Heart left ventricle (tissue), 16 donors: ENCODE measurements around the gene LIPT2. TPM values are rescaled to one million over a fixed set of nuclear protein-coding genes. Genes with fewer than 3 reads are reported as not detected.

Experiments used
- ATAC-seq, 4 donors: fragments of 200-7000 bp; cut with Tn5 transposase; one replicate each; pipeline ENCODE4 v1.9.1; 2020 to 2022; ENCODE audit warnings: moderate library complexity in 4 of 4, mild to moderate bottlenecking in 3 of 4, moderate number of reproducible peaks in 1 of 4
- DNase-seq, 5 donors: peaks; one replicate each; pipeline ENCODE4 v3.0.0-alpha.2; 2020
- H3K27ac ChIP-seq, 12 donors: fragments of 200-600 bp; sonication (generic) in 4 of 12; one replicate each; pipeline versions ENCODE4 v1.5.0 to v1.8.0; 2016 to 2022; ENCODE audit warnings: mild to moderate bottlenecking in 2 of 12
- H3K27me3 ChIP-seq, 9 donors: fragments of 200-600 bp; sonication (generic) in 2 of 9; one replicate each; pipeline versions ENCODE4 v1.5.1 to v1.8.0; 2016 to 2022; ENCODE audit warnings: mild to moderate bottlenecking in 3 of 9
- H3K36me3 ChIP-seq, 9 donors: fragments of 200-600 bp; sonication (generic) in 2 of 9; one replicate each; pipeline versions ENCODE4 v1.5.0 to v1.8.0; 2018 to 2022; ENCODE audit warnings: mild to moderate bottlenecking in 2 of 9
- H3K4me1 ChIP-seq, 12 donors: fragments of 200-600 bp; sonication (generic) in 4 of 12; one replicate each; pipeline versions ENCODE4 v1.5.0 to v1.8.0; 2016 to 2022; ENCODE audit warnings: mild to moderate bottlenecking in 3 of 12
- H3K4me3 ChIP-seq, 12 donors: fragments of 200-600 bp; sonication (generic) in 4 of 12; one replicate each; pipeline versions ENCODE4 v1.5.0 to v1.8.0; 2017 to 2022; ENCODE audit warnings: mild to moderate bottlenecking in 9 of 12, moderate library complexity in 4 of 12
- H3K9me3 ChIP-seq, 12 donors: fragments of 200-600 bp; sonication (generic) in 4 of 12; one replicate each; pipeline versions ENCODE4 v1.5.0 to v1.8.0; 2016 to 2022; ENCODE audit warnings: mild to moderate bottlenecking in 1 of 12
- POLR2A ChIP-seq, 2 donors: fragments of 450-650 bp; IDR thresholded peaks; one replicate each; pipeline ENCODE4 v1.6.1; 2017; ENCODE audit warnings: antibody characterized with exemption in 2 of 2, mild to moderate bottlenecking in 2 of 2, moderate library complexity in 2 of 2
- WGBS, 4 donors: extraction: QIAGEN DNeasy Blood & Tissue Kit in 2 of 4; methylation state at CpG; one replicate each; pipeline versions ENCODE4 v1.1.5 to v1.1.7; 2013 to 2018; 5-methylcytosine and 5-hydroxymethylcytosine counted together
- intact Hi-C, 10 donors: fragments of 100-400 bp; cut with DNase I; formaldehyde crosslinking; loops; one replicate each; pipeline versions ENCODE4 v1.11.1 to v1.14.2; 2022
- polyA plus RNA-seq, 2 donors: library from polyadenylated mRNA; stranded (reverse); fragments of 200-250 nt; gene quantifications; one replicate each; pipeline ENCODE4 v1.2.3, GENCODE V29; 2013
- total RNA-seq, 9 donors: library from RNA; depleted of rRNA in 2 of 9; stranded (reverse); fragments of >200 nt in 2 of 9; fragmentation: NEBNext Ultra II Directional in 3 of 9; extraction: Animal tissue kit (Norgen Biotek cat#: 25700) in 3 of 9; gene quantifications; one replicate each; pipeline versions ENCODE4 v1.1.0 to v1.2.4, GENCODE V29; 2016 to 2023
- TF ChIP-seq, protein P1 (sequence below), 12 donors: fragments of 200-600 bp; sonication (generic) in 4 of 12; IDR thresholded peaks; one replicate each; pipeline versions ENCODE4 v1.5.0 to v1.8.0; 2018 to 2022; ENCODE audit warnings: antibody characterized with exemption in 12 of 12, mild to moderate bottlenecking in 5 of 12
- donor health status: ischemic (EF 13 %, LVEDD 7.1; RV severe dilation, severe dysfunction).
- donor health status: healthy with polysubstance abuse.
- donor health status: DM: no; HTN: yes; CAD: no.
- donor health status: DM: no; HTN: no; CAD: no.
- donor health status: ischemic (EF 25% LVEDD 6.9; RV normal size, moderate dysfunction).
- donor health status: ischemic (EF 25% LVEDD 5.7; RV mildly dilated, moderate dysfunction).
- donor health status: healthy.
- donor health status: DM: yes; HTN: yes; CAD: no.
- donor health status: ischemic (EF 35%, LVEDD 5.7; RV mildly dilated, moderate dysfunction).
- donor health status: nonischemic (EF 11% LVEDD 7.7; RV severe dilation, severe dysfunction).
- donor health status: DM: yes; HTN: yes; CAD: no.
- donor health status: PGD.
- donor health status: ischemic (EF 29% LVEDD 5.4; RV normal size, mild dysfunction).
- donor health status: nonischemic (EF 23%, LVEDD 6.1; RV moderate dilation, normal function).

LIPT2 gene
- total and polyA plus RNA-seq, 11 donors = 0.64 to 3.9 (median 1.4) TPM

DNA sequence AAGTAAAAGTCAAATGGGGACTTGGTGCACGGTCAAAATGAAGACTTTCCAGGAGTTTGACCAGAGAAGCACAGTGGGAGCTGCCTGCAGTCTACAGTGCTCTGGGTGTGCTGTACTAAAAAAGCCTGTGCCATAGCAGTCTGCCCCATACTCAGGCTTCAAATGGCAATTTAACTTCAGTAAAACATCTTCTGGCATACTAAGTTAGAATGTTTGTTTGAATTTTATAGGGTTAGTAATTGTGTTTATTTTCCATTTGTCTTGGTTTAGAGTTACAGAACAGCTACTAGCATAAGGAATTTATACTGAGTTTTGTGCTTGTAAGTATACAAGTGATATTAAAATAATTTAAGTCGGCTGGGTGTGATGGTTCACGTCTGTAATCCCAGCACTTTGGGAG lies 29.3 kb upstream of the LIPT2 start:
- ATAC-seq (no peak), DNase-seq (no peak)
- Histone ChIP-seq H3K4me3 (no peak overlapping the region), H3K9me3 (peaks cover 0 to under 1% (median 0%) of the 10 kb centered on the region in 12 donors), H3K36me3 (no peaks in the 10 kb centered on the region), H3K4me1 (peaks cover 0 to 8% (median 0%) of the 10 kb centered on the region in 12 donors), H3K27me3 (no peaks in the 10 kb centered on the region), H3K27ac (no peak overlapping the region)
- TF ChIP-seq, protein P1, sequence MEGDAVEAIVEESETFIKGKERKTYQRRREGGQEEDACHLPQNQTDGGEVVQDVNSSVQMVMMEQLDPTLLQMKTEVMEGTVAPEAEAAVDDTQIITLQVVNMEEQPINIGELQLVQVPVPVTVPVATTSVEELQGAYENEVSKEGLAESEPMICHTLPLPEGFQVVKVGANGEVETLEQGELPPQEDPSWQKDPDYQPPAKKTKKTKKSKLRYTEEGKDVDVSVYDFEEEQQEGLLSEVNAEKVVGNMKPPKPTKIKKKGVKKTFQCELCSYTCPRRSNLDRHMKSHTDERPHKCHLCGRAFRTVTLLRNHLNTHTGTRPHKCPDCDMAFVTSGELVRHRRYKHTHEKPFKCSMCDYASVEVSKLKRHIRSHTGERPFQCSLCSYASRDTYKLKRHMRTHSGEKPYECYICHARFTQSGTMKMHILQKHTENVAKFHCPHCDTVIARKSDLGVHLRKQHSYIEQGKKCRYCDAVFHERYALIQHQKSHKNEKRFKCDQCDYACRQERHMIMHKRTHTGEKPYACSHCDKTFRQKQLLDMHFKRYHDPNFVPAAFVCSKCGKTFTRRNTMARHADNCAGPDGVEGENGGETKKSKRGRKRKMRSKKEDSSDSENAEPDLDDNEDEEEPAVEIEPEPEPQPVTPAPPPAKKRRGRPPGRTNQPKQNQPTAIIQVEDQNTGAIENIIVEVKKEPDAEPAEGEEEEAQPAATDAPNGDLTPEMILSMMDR (IDR thresholded peaks at IDR 0.05) = no peak
- TF ChIP-seq POLR2A (IDR thresholded peaks at IDR 0.05) = no peak
- 87 to 91% (median 89%) methylated on average over 3 of the region's 3 CpGs for WGBS, 4 donors
- intact Hi-C loops = no loop called here

GRCh38 chr11:74521666-74522252 lies 28.2 kb upstream of the LIPT2 start:
- no peak overlapping the region for H3K4me3 ChIP-seq
- DNase-seq (no peak), ATAC-seq (peak in 1 of 4 donors; percentile 18)
- H3K27ac ChIP-seq = peak overlapping the region in 1 of 12 donors; percentile 14
- 92 to 98% (median 93%) methylated on average over 2 of the region's 2 CpGs for WGBS, 4 donors
- no peaks in the 10 kb centered on the region for H3K36me3 ChIP-seq
- no peak for TF ChIP-seq POLR2A (IDR thresholded peaks at IDR 0.05)
- TF ChIP-seq, protein P1 (IDR thresholded peaks at IDR 0.05) = no peak
- H3K9me3 ChIP-seq = peaks cover 0 to 6% (median 0%) of the 10 kb centered on the region in 12 donors
- no peaks in the 10 kb centered on the region for H3K27me3 ChIP-seq
- H3K4me1 ChIP-seq = peaks cover 0 to 8% (median 0%) of the 10 kb centered on the region in 12 donors
- intact Hi-C loops = no loop called here

DNA sequence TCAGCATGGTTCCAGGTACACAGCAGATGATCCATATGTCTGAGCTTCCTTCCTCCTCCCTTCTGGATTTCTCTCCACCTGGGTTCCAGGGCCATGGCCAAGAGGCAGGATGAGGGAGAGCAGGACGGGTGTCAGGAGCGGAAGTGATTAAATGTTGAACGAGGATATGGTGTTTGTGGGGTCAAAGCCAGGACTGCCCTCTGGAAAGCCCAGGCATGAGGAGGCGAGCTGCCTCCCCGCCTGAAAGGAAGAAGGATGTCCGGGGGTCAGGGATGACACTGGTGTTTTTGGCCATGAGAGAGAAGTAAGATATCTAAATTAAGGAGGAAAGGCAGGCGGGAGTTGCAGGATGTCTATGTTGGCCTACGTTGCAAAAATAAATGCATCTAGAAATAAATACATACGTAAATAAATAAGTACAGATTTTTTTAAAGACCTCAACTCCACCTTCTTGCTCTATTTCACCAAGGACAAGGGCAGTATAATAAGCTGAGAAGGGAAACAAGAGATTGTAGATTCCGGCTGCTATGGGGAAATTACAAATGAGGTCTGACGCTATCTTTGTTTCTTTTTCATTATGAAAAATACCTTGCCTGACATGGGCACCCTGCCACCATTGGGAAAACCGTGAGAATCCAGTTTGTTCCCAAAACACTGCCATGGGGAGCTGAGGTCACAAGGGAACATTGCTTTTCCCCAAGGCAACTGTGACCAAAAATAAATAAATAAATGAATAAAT lies 27.6 kb upstream of the LIPT2 start:
- H3K9me3 ChIP-seq = peaks cover 0 to 11% (median 0%) of the 10 kb centered on the region in 12 donors
- 51 to 63% (median 57%) methylated on average over 12 of the region's 12 CpGs for WGBS, 4 donors
- H3K27me3 ChIP-seq = no peaks in the 10 kb centered on the region
- DNase-seq = no peak
- peak overlapping the region in 1 of 12 donors; percentile 61 for H3K27ac ChIP-seq
- TF ChIP-seq, protein P1 (IDR thresholded peaks at IDR 0.05) = no peak
- TF ChIP-seq POLR2A (IDR thresholded peaks at IDR 0.05) = no peak
- H3K4me3 ChIP-seq = no peak overlapping the region
- H3K36me3 ChIP-seq = no peaks in the 10 kb centered on the region
- intact Hi-C loops = no loop called here
- peak in 1 of 4 donors; percentile 49 for ATAC-seq
- H3K4me1 ChIP-seq = peaks cover 0 to 8% (median 0%) of the 10 kb centered on the region in 12 donors

GRCh38 chr11:74520316-74520715 lies 26.8 kb upstream of the LIPT2 start:
- ATAC-seq = no peak

More at GRCh38 chr11:74520316-74520715, 26.8 kb upstream of the LIPT2 start:
- Histone ChIP-seq H3K27ac (peak overlapping the region in 1 of 12 donors; percentile 61), H3K9me3 (peaks cover 0 to 11% (median 0%) of the 10 kb centered on the region in 12 donors), H3K36me3 (no peaks in the 10 kb centered on the region), H3K27me3 (no peaks in the 10 kb centered on the region), H3K4me1 (peaks cover 0 to 8% (median 0%) of the 10 kb centered on the region in 12 donors), H3K4me3 (no peak overlapping the region)
- WGBS, 4 donors = 48 to 65% (median 57%) methylated on average over 1 of the region's 1 CpG
- intact Hi-C loops = no loop called here
- TF ChIP-seq POLR2A (IDR thresholded peaks at IDR 0.05) = no peak
- TF ChIP-seq, protein P1 (IDR thresholded peaks at IDR 0.05) = no peak
- no peak for DNase-seq
